ENCODE data around the gene DUS1L. TPM values are rescaled to one million over a fixed set of nuclear protein-coding genes. Genes with fewer than 3 reads are reported as not detected.

Gene DUS1L
- total RNA-seq (ENCODE audit: low replicate concordance) = 97.0 and 97.1 TPM in 2 replicates
- long read RNA-seq, partial matches to known transcripts = 2 of 17 reads
- long read RNA-seq, other reads (novel, unspliced or antisense) = 15 of 17 reads

GRCh38 chr17:82065638-82066303 is at the start of gene DUS1L:
TSS of gene DUS1L (minus strand) at chr17:82065804. CDS start at chr17:82065059, 745 bp downstream.
- DNase-seq (ENCODE audit: extremely low spot score, unreplicated experiment) = no peak
- H3K27me3 Mint-ChIP-seq = no peaks in the 10 kb centered on the region
- no peaks in the 10 kb centered on the region for H3K9me3 Mint-ChIP-seq
- peak within 1 kb of the TSS; percentile 88 for H3K4me3 Mint-ChIP-seq
- no peaks in the 10 kb centered on the region for H3K36me3 Mint-ChIP-seq
- peak within 1 kb of the TSS; percentile 70 for H3K27ac Mint-ChIP-seq
- no peaks in the 10 kb centered on the region for H3K4me1 Mint-ChIP-seq (ENCODE audit: unreplicated experiment)
- TF ChIP-seq CTCF (conservative IDR thresholded peaks at IDR 0.05) = no peak

- H3K4me3 Mint-ChIP-seq = no peak overlapping the region
- no peak for DNase-seq (ENCODE audit: extremely low spot score, unreplicated experiment)
- peaks cover 25% of the 10 kb centered on the region for H3K4me1 Mint-ChIP-seq (ENCODE audit: unreplicated experiment)
- TF ChIP-seq CTCF (conservative IDR thresholded peaks at IDR 0.05) = no peak
- peaks cover 6% of the 10 kb centered on the region for H3K36me3 Mint-ChIP-seq
- H3K9me3 Mint-ChIP-seq = no peaks in the 10 kb centered on the region
- H3K27ac Mint-ChIP-seq = no peak overlapping the region
- H3K27me3 Mint-ChIP-seq = no peaks in the 10 kb centered on the region
Measured at GRCh38 chr17:82114872-82115271, 49.3 kb upstream of the DUS1L start.

GRCh38 chr17:82114447-82114846 is 48.8 kb upstream of the DUS1L start:
- H3K27me3 Mint-ChIP-seq = no peaks in the 10 kb centered on the region
- H3K9me3 Mint-ChIP-seq = no peaks in the 10 kb centered on the region
- H3K4me3 Mint-ChIP-seq = no peak overlapping the region
- no peak for TF ChIP-seq CTCF (conservative IDR thresholded peaks at IDR 0.05)
- H3K27ac Mint-ChIP-seq = no peak overlapping the region
- DNase-seq (ENCODE audit: extremely low spot score, unreplicated experiment) = no peak
- H3K36me3 Mint-ChIP-seq = peaks cover 6% of the 10 kb centered on the region
- peaks cover 23% of the 10 kb centered on the region for H3K4me1 Mint-ChIP-seq (ENCODE audit: unreplicated experiment)

- Mint-ChIP-seq H3K4me3 (no peak overlapping the region), H3K27me3 (no peaks in the 10 kb centered on the region), H3K36me3 (peaks cover 6% of the 10 kb centered on the region), H3K4me1 (ENCODE audit: unreplicated experiment) (peaks cover 20% of the 10 kb centered on the region), H3K9me3 (no peaks in the 10 kb centered on the region), H3K27ac (no peak overlapping the region)
- no peak for DNase-seq (ENCODE audit: extremely low spot score, unreplicated experiment)
- TF ChIP-seq CTCF (conservative IDR thresholded peaks at IDR 0.05) = no peak
Measured at GRCh38 chr17:82113941-82114340, 48.3 kb upstream of the DUS1L start.

GRCh38 chr17:82113422-82113821 is 47.8 kb upstream of the DUS1L start:
- Mint-ChIP-seq H3K36me3 (peaks cover 5% of the 10 kb centered on the region), H3K4me1 (ENCODE audit: unreplicated experiment) (peaks cover 20% of the 10 kb centered on the region), H3K27me3 (no peaks in the 10 kb centered on the region), H3K27ac (no peak overlapping the region), H3K9me3 (no peaks in the 10 kb centered on the region), H3K4me3 (no peak overlapping the region)
- TF ChIP-seq CTCF (conservative IDR thresholded peaks at IDR 0.05) = no peak
- DNase-seq (ENCODE audit: extremely low spot score, unreplicated experiment) = no peak

All from type B pancreatic cell (in vitro differentiated cells).